H9 (cell line): ENCODE measurements around the gene MATN1. TPM values are rescaled to one million over a fixed set of nuclear protein-coding genes. Genes with fewer than 3 reads are reported as not detected.

ENCODE experiments used
- DNase-seq: peaks from one replicate; pipeline ENCODE4 v3.0.0-alpha.2; 2017
- H2AFZ ChIP-seq: one replicate; pipeline ENCODE4 v1.6.1; 2013; ENCODE audit warnings: mild to moderate bottlenecking, low read length, control low read depth, moderate library complexity
- H2AK5ac ChIP-seq: 2 replicates; pipeline ENCODE4 v1.6.1; 2013; ENCODE audit warnings: low read length, control low read depth, mixed read lengths; ENCODE audit not compliant: insufficient read length
- H2BK120ac ChIP-seq: one replicate; pipeline ENCODE4 v1.6.1; 2013; ENCODE audit warnings: low read depth, mild to moderate bottlenecking, low read length, control low read depth, inconsistent platforms; ENCODE audit not compliant: poor library complexity, severe bottlenecking
- H2BK12ac ChIP-seq: 2 replicates; pipeline ENCODE4 v1.6.1; 2013; ENCODE audit warnings: low read length, control low read depth, mixed read lengths, low read depth; ENCODE audit not compliant: insufficient read length
- H2BK15ac ChIP-seq: 2 replicates; pipeline ENCODE4 v1.6.1; 2013; ENCODE audit warnings: low read depth, low read length, control low read depth
- H2BK20ac ChIP-seq: one replicate; pipeline ENCODE4 v1.6.1; 2013; ENCODE audit warnings: low read depth, mild to moderate bottlenecking, low read length, control low read depth, inconsistent platforms; ENCODE audit not compliant: poor library complexity, severe bottlenecking
- H2BK5ac ChIP-seq: 2 replicates; pipeline ENCODE4 v1.6.1; 2013; ENCODE audit warnings: low read length, control low read depth, mixed read lengths; ENCODE audit not compliant: insufficient read length
- H3K14ac ChIP-seq: 2 replicates; pipeline ENCODE4 v1.6.1; 2013; ENCODE audit warnings: low read length, control low read depth; ENCODE audit not compliant: insufficient read depth
- H3K18ac ChIP-seq: 2 replicates; pipeline ENCODE4 v1.6.1; 2013; ENCODE audit warnings: low read depth, mild to moderate bottlenecking, mixed read lengths, low read length, control low read depth; ENCODE audit not compliant: insufficient read length
- H3K23ac ChIP-seq: 2 replicates; pipeline ENCODE4 v1.6.1; 2013; ENCODE audit warnings: low read length, control low read depth, mixed read lengths, low read depth; ENCODE audit not compliant: insufficient read length
- H3K23me2 ChIP-seq: 2 replicates; pipeline ENCODE4 v1.6.1; 2013; ENCODE audit warnings: low read depth, mild to moderate bottlenecking, mixed read lengths, low read length, control low read depth; ENCODE audit not compliant: insufficient read length, poor library complexity, severe bottlenecking
- H3K27ac ChIP-seq: 2 replicates; pipeline ENCODE4 v1.5.1; 2013; ENCODE audit warnings: low read length, control low read depth, mixed read lengths, low read depth; ENCODE audit not compliant: insufficient read length
- H3K27me3 ChIP-seq: 2 replicates; pipeline ENCODE4 v1.6.1; 2013; ENCODE audit warnings: low read length, control low read depth, inconsistent platforms; ENCODE audit not compliant: insufficient read depth
- H3K4ac ChIP-seq: 2 replicates; pipeline ENCODE4 v1.6.1; 2013; ENCODE audit warnings: low read depth, mild to moderate bottlenecking, control low read depth, inconsistent platforms, low read length, moderate library complexity
- H3K4me1 ChIP-seq: 2 replicates; pipeline ENCODE4 v1.6.1; 2013; ENCODE audit warnings: low read length, control low read depth, inconsistent platforms; ENCODE audit not compliant: insufficient read depth
- H3K4me2 ChIP-seq: 2 replicates; pipeline ENCODE4 v1.6.1; 2013; ENCODE audit warnings: low read length, control low read depth, mixed read lengths; ENCODE audit not compliant: insufficient read length, insufficient read depth
- H3K56ac ChIP-seq: 2 replicates; pipeline ENCODE4 v1.6.1; 2013; ENCODE audit warnings: low read depth, mild to moderate bottlenecking, mixed read lengths, low read length, control low read depth; ENCODE audit not compliant: insufficient read length
- H3K79me1 ChIP-seq: 2 replicates; pipeline ENCODE4 v1.6.1; 2013; ENCODE audit warnings: low read depth, mild to moderate bottlenecking, moderate library complexity, low read length, control low read depth, inconsistent platforms; ENCODE audit not compliant: insufficient read depth, poor library complexity, severe bottlenecking
- H3K79me2 ChIP-seq: 2 replicates; pipeline ENCODE4 v1.6.1; 2013; ENCODE audit warnings: low read length, control low read depth, inconsistent platforms; ENCODE audit not compliant: insufficient read depth
- H3K9ac ChIP-seq: 2 replicates; pipeline ENCODE4 v1.6.1; 2013; ENCODE audit warnings: low read length, control low read depth, mixed read lengths; ENCODE audit not compliant: insufficient read length; ENCODE audit errors: extremely low read depth
- H3K9me3 ChIP-seq: one replicate; pipeline ENCODE4 v1.6.1; 2013; ENCODE audit warnings: low read depth, low read length, inconsistent platforms; ENCODE audit not compliant: control insufficient read depth
- H3T11ph ChIP-seq: one replicate; pipeline ENCODE4 v1.6.1; 2013; ENCODE audit warnings: mild to moderate bottlenecking, low read length, control low read depth, inconsistent platforms
- H4K20me1 ChIP-seq: one replicate; pipeline ENCODE4 v1.6.1; 2013; ENCODE audit not compliant: control insufficient read depth, insufficient read length, insufficient read depth
- H4K5ac ChIP-seq: 2 replicates; pipeline ENCODE4 v1.6.1; 2013; ENCODE audit warnings: low read depth, mild to moderate bottlenecking, mixed read lengths, low read length, control low read depth; ENCODE audit not compliant: insufficient read length
- H4K8ac ChIP-seq: replicated peaks from 2 replicates; pipeline ENCODE4 v1.6.1; 2013; ENCODE audit warnings: low read length, control low read depth, mixed read lengths, low read depth; ENCODE audit not compliant: insufficient read length
- H4K91ac ChIP-seq: 2 replicates; pipeline ENCODE4 v1.6.1; 2013; ENCODE audit warnings: low read depth, mild to moderate bottlenecking, moderate library complexity, mixed read lengths, low read length, control low read depth; ENCODE audit not compliant: insufficient read length
- H3K27ac Mint-ChIP-seq, 3 experiments: 2 replicates in 2 of 3; 3 replicates in 1 of 3; pipeline ENCODE4 v1.8.0; 2020 to 2021; ENCODE audit warnings: mixed read lengths in 3 of 3, mild to moderate bottlenecking in 1 of 3, moderate library complexity in 1 of 3
- H3K27me3 Mint-ChIP-seq: 2 replicates; pipeline ENCODE4 v1.8.0; 2021; ENCODE audit warnings: low read depth, mild to moderate bottlenecking, moderate library complexity, mixed read lengths
- H3K36me3 Mint-ChIP-seq, 3 experiments: 2 replicates in 2 of 3; 3 replicates in 1 of 3; pipeline ENCODE4 v1.8.0; 2020 to 2021; ENCODE audit warnings: low read depth in 3 of 3, mixed read lengths in 3 of 3; ENCODE audit not compliant: insufficient read depth in 1 of 3
- H3K4me1 Mint-ChIP-seq, 2 experiments: 2 replicates each; pipeline ENCODE4 v1.8.0; 2020; ENCODE audit warnings: mixed read lengths in 2 of 2
- H3K4me3 Mint-ChIP-seq, 2 experiments: 2 replicates in 1 of 2; 3 replicates in 1 of 2; pipeline ENCODE4 v1.8.0; 2020 to 2021; ENCODE audit warnings: mild to moderate bottlenecking in 2 of 2, mixed read lengths in 2 of 2, moderate library complexity in 1 of 2
- H3K9me3 Mint-ChIP-seq, 2 experiments: 2 replicates in 1 of 2; 3 replicates in 1 of 2; pipeline ENCODE4 v1.8.0; 2020; ENCODE audit warnings: mild to moderate bottlenecking in 2 of 2, mixed read lengths in 2 of 2, moderate library complexity in 1 of 2
- CTCF ChIP-seq: fragments of 200-600 bp; sonication (generic); conservative IDR thresholded peaks from 3 replicates; pipeline ENCODE4 v1.8.0; 2021; ENCODE audit warnings: antibody characterized with exemption, mild to moderate bottlenecking
- WGBS: extraction: QIAGEN DNeasy Blood & Tissue Kit; methylation state at CpG from one replicate; pipeline ENCODE4 v1.1.7; 2013; ENCODE audit warnings: missing lambda C conversion rate, low lambda C conversion rate, mixed read lengths; ENCODE audit not compliant: insufficient read length; ENCODE audit errors: extremely low coverage; 5-methylcytosine and 5-hydroxymethylcytosine counted together
- total RNA-seq: library from RNA; stranded (reverse); gene quantifications from 2 replicates; pipeline ENCODE4 v1.2.1, GENCODE V29; 2021

The MATN1 gene
- total RNA-seq, 1 experiment from 2014 or later: not detected

DNA sequence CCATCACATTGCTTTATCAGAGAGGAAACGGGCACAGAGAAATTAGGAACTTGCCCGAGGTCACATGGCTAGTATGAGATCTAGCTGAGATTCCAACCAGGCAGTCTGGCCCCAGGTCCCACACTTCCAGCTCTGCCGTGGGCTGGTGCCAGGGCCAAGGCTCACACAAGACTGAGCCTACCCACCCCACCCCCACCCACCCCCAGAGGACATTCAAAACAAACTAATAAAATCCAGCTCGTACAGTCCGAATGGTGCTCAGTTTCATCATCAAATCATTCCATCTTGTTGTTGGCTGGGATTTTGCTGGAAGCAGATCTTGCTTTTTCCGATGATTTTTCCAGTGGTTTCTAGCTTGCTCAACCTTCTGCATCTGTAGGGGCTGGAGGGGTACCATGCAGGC, 27.9 kb downstream of the MATN1 start:
- Histone ChIP-seq H3K23ac (no peak overlapping the region), H2BK15ac (no peak overlapping the region), H3K79me2 (no peaks in the 10 kb centered on the region), H4K91ac (no peak overlapping the region), H2BK5ac (no peak overlapping the region), H3K23me2 (no peaks in the 10 kb centered on the region), H3K27ac (no peak overlapping the region), H3K79me1 (no peaks in the 10 kb centered on the region), H2BK120ac (no peak overlapping the region), H3K4ac (no peak overlapping the region), H3K9ac (no peak overlapping the region), H2AK5ac (no peak overlapping the region), H2BK12ac (no peak overlapping the region), H3K18ac (no peak overlapping the region), H3K4me2 (no peak overlapping the region), H4K8ac (no peak overlapping the region), H3T11ph (no peak overlapping the region), H3K4me1 (peaks cover 5% of the 10 kb centered on the region; the same call in 1 of the 2 replicates), H3K14ac (no peak overlapping the region), H4K5ac (no peak overlapping the region), H3K56ac (no peak overlapping the region), H3K27me3 (no peaks in the 10 kb centered on the region), H3K9me3 (no peaks in the 10 kb centered on the region), H2AFZ (no peak overlapping the region), H4K20me1 (no peaks in the 10 kb centered on the region), H2BK20ac (no peak overlapping the region)
- WGBS: no CpG with 5 or more reads among the region's 6 CpGs
- no peak overlapping the region for H3K27ac Mint-ChIP-seq
- no peak overlapping the region for H3K4me3 Mint-ChIP-seq
- no peak for TF ChIP-seq CTCF
- H3K4me1 Mint-ChIP-seq: peaks cover 5 to 32% of the 10 kb centered on the region in 2 experiments
- no peak for DNase-seq
- H3K27me3 Mint-ChIP-seq: peaks cover 3% of the 10 kb centered on the region; the same call in 1 of the 2 replicates
- no peaks in the 10 kb centered on the region for H3K36me3 Mint-ChIP-seq
- no peaks in the 10 kb centered on the region for H3K9me3 Mint-ChIP-seq
